Stimulated activated CD4-positive, alpha-beta T cell treated with anti-CD3 and anti-CD28 coated beads, TNF-alpha, amount 100 ng/mL, for 1 hour (primary cell): Measurements from ENCODE around the gene RGS10.
"Not testable (repeated sequence)": the region's sequence is repeated elsewhere in the genome, so short reads cannot be mapped to it uniquely, and the experiment has no call there.

Experiments used
- DNase-seq, 3 donors: peaks; one replicate each; pipeline ENCODE4 v3.0.0-alpha.2; 2020; ENCODE audit warnings: low read depth in 3 of 3, low spot score in 1 of 3

The RGS10 gene

DNA sequence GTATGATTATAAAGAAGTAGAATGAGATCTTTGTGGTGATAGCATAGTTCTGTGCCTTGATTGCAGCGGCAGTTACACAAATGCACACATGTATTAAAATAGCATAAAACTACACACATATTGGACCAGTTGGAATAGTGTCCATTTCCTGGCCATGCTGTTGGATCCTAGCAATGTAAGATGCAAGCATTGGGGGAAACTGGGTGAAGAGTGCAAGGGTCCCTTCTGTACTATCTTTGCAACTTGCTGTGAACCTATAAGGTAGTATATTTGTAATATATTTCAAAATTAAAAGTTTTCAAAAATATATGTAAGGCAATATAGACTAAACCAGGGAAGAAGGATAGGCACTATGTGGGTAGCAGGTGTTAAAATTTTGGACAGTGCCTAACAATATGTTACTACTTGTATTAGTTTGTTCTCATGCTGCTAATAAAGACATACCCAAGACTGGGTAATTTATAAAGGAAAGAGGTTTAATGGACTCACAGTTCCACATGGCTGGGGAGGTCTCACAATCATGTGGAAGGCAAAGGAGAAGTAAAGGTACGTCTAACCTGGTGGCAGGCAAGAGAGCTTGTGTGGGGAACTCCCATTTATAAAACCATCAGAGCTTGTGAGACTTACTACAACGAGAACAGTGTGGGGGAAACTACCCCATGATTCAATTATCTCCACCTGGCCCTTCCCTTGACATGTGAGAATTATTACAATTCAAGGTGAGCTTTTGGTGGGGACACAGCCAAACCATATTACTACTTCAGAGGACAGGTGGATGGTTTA lies 71.4 kb downstream of the RGS10 start:
- no peak for DNase-seq

DNA sequence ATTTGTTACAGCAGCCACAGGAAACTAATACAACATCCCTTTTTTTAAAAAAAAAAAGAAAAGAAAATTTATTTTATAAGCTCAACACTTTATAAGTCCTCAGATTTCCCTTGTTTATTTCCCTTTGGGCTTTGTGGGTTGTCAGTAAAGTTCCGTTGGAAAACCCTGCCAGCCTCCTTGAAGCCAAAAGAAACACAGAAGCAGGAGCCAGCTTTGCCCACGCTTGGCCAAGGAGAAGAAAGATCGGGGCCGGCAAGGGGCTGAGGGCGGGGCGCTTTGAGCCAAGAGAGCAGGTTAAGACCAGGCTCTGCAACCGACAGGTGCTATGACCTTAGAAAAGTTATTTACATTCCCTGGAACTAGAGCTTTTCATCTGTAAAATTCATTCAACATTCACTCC lies 72.7 kb downstream of the RGS10 start:
- DNase-seq = no peak

DNA sequence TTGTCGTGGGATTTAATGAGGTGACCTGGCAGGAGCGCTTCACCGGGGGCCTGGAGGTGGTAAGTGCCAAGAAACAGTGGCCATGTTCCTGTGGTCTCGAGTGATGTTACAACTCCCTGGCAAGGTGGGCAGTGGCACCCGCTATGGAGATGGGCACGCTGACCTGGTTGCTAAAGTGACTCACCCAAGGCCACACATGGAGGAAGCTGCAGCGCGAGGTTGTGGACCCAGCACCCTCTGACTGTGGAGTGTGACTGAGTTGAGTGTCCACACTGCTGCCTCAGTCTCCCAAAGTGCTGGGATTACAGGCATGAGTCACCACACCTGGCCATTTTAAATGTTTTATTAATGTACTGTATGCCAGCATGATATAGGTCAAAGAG lies 73.2 kb downstream of the RGS10 start:
- no peak for DNase-seq

DNA sequence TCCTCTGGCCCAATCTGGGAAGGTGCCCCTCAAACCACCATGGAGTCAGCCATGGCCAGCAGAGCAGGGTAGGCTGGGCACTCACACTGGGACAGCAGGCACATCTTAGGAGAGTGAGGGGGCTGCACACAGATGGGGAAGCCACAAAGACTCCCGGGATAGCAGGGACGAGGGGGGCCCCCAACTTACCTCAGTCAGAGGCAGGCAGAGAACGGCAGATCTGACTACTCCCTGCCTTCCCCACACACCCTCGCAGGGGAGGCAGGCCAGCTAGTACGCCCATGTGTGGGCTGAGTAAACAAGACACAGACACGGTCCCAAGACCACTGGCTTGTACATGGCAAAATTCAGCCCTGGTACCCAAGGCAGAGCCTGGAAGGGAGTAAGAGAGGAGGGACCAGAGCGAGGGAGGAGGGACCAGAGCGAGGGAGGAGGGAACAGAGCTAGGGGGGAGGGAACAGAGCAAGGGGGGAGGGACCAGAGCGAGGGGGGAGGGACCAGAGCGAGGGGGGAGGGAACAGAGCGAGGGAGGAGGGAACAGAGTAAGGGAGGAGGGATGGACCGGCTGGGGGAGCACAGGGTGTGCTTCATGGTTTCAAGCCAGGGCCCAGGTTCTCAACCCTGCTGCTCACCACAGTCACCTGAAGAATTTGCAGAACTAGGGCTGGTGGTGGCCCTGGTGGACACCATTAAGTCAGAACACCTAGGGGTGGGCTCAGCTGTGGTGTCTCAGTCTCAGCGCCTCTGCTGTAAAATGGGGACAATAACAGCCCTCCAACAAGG lies 73.8 kb downstream of the RGS10 start:
- no peak for DNase-seq

DNA sequence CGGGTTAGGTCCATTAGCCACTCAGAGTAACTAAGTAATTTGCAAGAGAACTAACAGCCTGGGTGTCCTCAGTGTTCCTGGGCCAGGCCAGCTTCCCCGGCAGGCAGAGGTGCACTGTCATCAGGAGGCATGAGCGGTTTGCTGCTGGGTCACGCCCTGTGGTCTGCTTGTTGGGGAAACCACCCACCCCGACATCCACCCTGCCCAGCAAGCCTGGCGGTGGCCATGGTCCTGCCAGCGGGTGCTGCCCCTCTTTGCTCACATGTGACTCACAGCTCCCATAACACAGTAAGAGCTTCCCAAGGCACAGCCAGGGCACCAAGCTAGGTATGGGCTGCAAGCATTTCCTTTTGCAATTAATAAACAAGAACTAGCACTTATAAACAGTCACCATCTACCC lies 75.9 kb downstream of the RGS10 start:
- DNase-seq = no peak

DNA sequence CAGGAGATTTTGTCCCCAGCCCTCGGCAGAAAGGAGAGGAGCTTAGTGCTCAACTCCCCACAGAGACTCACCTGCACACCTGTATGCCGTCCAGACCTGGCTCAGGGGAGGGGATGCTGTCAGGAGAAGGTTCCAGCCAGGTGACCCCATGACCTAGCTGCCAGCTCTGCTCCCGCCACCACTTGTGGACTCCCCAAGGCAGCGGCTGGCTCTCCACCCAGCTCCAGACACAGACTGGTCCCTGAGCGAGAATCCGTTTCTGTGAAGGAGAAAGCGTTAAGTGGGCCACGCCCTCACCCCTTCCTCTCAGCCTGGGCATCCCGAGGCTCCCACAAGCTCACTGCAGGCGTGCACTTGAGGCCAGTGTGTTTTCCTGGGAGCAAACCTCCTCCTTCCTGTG lies 76.4 kb downstream of the RGS10 start:
- no peak for DNase-seq

DNA sequence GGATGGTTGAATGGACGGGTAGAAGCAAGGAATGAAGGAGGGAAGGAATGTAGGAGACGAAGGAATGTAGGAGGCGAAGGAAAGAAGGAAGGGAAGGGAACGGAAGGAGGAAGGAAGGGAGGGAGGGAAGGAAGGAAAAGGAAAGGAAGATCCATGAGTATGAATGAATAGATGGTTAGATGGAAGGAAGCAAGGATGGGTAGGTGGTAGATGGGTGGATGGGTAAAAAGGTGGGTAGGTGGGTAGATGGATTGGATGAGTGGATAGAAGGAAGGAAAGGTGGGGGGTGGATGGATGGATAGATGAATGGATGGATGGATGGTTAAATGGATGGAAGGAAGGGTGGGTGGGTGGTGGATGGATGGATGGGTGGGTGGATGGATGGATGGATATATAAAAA lies 77.4 kb downstream of the RGS10 start:
- no peak for DNase-seq

DNA sequence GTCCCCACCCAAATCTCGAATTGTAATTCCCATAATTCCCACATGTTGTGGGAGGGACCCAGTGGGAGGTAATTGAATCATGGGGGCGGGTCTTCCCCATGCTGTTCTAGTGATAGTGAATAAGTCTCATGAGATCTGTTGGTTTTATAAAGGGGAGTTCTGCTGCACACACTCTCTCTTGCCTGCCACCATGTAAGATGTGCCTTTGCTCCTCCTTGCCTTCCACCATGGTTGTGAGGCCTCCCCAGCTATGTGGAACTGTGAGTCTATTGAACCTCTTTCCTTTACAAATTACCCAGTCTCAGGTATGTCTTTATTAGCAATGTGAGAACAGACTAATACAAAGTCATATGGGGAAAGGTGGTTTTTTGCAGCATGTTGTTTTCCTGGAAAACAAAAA lies 79.3 kb downstream of the RGS10 start:
- not testable (repeated sequence) for DNase-seq

DNA sequence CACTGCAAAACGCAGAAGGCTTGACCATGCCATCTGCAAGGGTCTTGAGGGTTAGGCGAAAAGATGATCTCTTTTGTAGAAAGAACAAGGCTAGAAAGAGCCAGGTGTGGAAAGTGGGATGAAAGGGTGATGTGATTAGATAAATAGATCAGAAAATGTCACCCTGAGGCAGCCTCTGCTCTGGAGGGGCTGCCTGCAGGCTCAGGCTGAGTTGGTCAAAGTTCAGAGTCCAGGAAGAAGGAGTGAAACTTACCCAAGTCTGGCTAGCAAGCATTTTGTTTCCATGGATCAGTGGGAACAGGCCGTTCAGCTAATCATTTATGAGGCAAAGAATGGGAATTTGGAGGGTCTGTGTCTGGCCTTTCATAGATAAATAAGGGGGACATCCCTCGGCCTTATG lies 79.7 kb downstream of the RGS10 start:
- no peak for DNase-seq

DNA sequence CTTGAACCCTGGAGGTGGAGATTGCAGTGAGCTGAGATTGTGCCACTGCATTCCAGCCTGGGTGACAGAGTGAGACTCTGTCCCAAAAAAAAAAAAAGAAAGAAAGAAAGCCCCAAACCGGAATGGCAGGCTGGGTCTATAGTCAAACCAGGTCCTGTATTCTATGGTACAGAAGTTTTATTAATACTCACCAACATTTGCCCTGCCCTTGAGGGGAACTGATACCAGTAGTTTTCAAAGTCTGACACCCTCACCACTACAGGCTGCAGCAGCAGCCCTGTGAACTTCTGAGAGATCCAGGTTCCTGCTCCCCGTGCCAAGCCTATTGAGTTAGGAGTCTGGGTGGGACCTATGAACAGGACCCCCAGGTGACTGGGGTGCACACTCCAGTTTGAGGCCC lies 80.6 kb downstream of the RGS10 start:
- no peak for DNase-seq

DNA sequence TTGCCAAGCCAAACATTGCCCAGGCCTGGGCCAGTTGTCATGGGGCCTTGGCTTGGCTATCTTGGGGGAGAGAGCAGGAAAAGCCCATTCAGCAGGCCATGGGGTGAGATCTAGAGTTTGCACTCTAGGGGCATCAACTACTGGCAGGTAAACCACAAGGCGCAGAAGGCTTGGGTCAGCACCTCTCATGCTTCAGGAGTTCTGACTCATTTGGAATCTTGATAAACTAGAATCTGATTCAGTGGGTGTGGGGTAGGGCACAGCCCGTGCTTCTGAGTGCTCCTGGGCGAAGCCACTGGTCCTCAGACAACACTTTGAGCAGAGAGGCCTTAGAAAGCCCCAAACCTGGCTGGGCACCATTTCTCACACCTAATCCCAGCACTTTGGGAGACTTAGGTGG lies 81.1 kb downstream of the RGS10 start:
- no peak for DNase-seq

DNA sequence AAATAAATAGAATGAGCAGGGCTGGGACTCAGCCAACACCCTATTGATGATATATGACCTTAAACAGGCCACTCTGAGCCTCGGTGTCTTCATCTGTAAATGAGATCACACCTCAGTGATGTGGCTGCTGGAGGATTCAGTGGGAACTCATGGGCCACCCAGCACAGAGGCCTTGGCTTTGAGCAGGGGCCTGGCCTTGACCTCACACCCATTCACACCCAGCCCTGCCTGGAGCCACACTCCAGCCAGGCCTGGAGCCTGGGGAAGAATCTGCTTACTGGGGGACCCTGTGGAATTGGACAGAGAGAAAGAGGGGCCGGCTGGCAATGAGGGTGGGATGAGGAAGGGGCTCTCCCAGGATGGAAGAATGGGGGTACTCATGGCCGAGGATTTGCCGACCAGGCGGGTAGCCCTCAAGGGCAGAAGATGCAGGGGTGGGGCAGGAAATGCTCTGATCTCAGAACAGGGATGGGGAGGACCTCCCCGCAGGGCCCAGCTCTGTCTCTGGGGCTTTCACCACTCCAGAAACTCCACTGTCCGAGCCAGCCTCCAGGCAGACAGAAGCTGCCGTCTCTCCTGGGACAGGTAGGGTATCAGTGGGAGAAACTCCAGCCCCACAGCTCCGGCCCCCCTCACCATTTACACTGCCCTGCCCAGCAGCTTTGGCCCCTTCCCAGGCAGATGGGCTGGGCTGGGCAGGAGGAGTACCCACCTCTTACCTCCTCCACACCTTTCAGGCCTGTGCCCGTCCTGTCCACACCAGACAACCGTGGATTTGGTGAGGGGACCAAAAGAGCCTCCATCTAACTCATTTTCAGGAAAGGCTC lies 81.9 kb downstream of the RGS10 start:
- DNase-seq = no peak

DNA sequence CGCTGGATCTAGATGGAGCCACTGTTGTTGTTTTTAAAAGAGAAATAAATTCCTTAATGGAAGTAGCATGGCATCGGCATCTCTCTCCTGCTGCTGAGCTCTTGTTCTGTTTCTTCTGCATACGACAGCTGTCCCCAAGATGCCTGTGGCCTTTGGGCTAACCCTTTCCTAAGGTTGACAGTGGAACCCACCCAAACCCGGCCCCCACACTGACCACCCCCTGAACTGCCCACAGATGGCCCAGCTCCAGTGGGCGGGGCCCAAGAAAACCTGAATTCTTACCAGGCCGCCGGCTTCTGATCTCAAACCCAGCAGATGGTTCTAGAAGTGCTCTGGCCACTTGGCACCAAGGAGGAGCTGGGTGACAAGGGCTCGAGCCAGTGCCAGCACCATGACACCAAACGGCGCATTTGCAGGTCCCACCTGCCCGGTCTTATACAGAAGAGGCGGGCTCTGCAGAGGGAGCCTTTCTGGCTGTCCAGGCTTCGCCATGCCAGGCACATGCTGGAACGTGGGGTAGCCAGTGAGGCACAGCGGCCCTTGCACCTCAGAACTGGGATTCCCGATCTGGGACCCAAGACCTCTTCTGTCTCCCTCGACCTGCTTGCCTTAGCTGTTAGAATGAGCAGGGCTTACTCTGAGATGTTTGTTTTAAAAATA lies 82.7 kb downstream of the RGS10 start:
- DNase-seq = no peak

DNA sequence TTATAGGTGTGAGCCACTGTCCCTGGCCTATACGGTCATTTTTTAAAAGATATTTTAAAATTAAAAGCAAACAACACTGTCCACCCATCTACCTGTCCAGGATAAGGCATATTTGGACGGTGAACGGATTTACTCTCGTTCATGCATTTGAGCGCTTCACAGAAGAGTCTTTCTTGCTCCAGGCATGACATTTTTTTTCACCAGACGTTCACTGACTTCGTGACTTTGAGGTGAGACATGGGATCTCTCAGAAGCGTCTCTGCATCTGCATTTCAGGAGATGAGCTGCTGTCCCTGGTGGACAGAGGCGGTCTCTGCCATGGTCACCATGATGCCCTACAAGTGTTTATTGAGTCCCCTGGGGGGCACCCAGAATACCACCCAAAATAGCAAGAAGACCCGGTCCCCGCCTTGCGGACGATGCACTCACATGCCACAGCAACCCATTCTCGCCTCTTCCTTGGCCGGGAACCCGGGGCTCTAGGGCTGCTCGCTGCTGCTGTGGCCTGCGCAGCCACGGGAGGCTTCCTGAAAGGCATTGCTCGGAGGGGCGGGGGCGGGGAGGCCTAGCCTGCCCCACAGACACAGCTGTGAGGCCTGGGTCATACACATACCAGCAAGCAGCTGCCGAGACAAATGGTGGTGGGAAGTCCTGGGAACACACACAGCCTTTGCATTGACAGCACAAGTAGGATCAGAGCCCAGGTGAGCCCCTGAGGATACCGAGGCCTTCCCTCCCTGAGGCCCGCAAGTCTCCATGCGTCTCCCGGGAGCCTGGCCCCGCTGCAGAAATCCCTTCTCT lies 84.4 kb downstream of the RGS10 start:
- no peak for DNase-seq

DNA sequence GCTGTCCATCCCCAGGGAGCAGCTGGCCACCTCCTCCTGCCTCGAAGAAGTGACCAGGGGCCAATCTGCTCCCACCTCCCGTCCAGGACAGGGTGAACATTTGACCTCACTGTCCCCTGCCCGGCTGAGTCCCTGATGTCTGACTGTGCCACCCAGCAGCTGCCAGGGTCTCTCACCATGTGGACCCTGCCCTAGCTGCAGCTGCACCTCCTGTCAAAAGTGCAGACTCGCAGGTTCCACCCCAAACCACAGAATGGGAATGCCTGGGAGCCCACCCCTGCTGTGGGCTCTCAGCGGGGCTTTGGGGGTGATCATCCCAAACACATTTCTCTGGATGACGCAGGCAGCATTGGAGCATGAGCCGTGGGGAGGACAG lies 86.1 kb downstream of the RGS10 start:
- no peak for DNase-seq

DNA sequence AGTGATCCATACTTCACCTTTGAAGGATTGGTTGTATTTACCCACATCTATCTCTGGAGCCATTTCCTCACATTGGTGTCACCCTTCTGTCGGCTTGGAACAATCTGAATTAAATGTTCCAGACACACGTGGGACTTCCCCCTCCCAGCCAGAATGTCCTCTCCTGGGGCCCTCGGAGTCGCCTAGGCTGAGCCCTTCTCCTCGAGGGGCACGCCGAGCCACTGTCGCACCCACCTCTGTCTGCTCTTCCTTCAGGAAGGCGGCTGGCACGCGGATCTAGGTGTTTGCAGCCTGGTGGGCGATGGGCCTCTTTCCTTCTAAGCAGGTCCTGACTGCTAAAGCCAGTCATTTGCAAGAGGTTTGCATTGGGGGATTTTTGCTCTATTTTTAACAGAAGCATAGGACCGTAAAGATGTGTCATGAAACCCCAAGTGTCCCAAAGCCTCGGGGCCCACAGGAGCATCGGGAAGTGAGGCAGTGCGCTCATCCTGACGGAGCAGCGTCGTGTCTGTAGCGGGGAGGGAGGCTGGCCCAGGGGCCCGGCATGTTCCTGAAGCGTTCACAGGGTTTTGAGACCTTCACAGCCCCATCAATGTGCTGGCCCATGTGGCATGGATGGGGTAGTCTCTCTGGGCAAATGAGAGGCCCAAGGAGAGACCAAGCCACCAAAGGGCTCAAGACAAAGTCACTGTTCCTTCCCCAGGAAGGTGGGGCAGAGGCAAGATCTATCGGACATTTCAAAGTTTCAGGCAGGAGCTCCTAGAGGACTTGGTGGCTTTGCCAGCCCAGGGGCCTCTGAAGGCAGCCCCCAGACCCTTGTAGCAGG lies 86.7 kb downstream of the RGS10 start:
- DNase-seq = no peak

DNA sequence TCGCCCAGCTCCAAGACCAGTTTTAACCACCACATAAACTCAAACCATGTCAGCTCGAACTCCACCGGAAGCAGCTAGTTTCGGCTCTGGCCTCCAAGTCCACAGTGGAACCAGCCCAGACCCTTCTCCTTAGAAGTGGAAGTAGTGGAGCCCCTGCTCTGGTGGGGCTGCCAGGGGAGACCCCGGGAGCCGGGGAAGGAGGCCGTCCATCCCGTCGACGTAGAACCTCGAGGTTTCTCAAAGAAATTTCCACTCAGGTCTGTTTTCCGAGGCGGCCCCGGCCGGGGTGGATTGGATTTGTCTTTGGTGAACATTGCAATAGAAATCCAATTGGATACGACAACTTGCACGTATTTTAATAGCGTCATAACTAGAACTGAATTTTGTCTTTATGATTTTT lies 87.5 kb downstream of the RGS10 start:
- no peak for DNase-seq

DNA sequence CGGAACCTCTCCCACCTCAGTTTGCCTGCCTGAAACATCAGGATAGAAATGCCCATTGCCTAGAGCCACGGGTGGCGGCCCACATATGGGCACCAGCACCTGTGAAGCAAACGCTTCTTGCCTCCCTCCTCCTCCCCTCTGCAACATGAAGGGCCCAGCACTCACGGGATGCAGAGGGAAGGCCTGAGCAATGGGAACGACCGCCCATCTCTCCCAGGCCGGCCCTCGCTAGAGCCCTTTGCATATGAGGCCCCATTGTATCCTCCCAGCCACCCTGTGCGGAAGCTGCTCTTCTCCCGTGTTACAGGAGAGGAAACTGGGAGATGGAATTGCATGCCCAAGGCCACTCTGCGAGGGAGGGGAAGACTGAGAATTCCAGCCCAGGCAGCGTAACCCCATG lies 88.2 kb downstream of the RGS10 start:
- DNase-seq = no peak

DNA sequence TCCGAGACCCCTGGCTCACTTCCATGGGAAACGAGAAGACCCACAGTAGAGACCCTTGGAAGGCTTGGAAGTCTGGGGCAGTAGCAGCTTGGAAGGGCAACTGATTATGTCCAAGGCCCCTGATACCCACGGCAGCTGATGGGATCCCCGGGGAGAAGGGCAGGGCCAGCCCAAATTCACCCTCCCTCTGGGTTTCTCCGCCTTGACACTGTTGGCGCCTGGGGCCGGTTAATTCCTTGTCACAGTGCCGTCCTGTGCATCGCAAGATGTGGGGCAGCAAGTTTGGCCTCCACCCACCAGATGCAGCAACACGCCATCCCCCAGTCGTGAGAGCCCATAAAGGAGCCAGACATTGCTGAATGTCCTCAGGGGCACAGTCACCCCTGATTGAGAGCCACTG lies 89.2 kb downstream of the RGS10 start:
- no peak for DNase-seq

DNA sequence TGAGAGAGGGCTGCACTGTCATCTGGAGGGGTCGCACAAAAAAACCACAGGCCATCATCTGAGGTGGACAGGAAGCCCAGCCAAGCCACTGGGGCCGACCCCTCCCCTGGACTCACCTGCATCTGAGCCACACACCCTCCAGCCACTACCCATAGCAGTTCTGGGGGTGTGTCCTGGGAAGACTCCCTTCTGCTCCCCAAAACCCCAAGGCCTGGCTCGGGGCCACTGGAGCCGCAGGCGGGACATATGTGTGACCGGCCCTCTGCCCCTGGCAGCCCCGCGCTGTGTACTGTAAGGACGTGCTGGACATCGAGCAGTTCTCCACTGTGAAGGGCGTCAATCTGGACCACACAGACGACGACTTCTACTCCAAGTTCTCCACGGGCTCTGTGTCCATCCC lies 90.1 kb downstream of the RGS10 start:
- no peak for DNase-seq
